GM19023 (cell line): ENCODE measurements around the gene NRP1.
"Not testable (repeated sequence)": the region's sequence is repeated elsewhere in the genome, so short reads cannot be mapped to it uniquely, and the experiment has no call there.

Experiments used
- ATAC-seq: cut with Tn5 transposase; IDR thresholded peaks from one replicate; pipeline ENCODE4 v1.9.1; 2021; ENCODE audit warnings: mild to moderate bottlenecking, moderate library complexity; ENCODE audit not compliant: unreplicated experiment

Gene NRP1

DNA sequence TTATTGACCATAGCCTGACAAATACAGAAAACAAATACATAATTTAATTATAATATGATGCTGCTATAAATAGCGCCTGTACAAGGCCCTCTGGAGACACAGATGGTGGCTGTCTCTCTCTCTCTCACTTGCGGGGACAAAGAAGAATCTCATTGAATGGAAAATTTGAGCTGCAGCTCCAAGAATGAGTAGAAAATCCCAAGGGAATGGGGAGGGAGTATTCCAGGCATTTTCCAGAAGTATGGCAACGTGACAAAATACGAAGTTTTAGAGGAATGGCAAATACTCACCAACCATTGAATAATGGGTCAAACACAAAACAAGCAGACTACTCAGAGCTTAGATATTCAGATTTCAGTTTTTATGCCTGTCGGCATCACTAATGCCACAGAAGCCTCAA is 179.9 kb downstream of the NRP1 start:
- no peak for ATAC-seq

DNA sequence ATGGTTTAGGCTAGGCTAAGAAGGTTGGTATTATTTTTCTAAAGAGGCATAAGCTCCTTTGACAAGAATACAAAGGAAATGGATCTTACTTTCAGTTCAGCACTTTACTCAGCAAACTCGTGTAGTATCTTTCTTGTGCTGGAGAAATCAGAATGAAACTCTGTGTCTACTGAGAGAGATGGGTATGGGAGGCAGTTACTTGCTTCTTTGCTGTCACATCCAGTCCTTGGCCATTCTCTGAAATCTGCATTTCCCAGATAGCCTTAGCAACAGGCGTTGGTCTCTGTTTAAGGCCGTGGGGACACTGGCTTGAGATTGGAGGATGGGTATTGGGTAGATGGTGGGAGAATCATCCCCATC is 180.5 kb downstream of the NRP1 start:
- no peak for ATAC-seq

DNA sequence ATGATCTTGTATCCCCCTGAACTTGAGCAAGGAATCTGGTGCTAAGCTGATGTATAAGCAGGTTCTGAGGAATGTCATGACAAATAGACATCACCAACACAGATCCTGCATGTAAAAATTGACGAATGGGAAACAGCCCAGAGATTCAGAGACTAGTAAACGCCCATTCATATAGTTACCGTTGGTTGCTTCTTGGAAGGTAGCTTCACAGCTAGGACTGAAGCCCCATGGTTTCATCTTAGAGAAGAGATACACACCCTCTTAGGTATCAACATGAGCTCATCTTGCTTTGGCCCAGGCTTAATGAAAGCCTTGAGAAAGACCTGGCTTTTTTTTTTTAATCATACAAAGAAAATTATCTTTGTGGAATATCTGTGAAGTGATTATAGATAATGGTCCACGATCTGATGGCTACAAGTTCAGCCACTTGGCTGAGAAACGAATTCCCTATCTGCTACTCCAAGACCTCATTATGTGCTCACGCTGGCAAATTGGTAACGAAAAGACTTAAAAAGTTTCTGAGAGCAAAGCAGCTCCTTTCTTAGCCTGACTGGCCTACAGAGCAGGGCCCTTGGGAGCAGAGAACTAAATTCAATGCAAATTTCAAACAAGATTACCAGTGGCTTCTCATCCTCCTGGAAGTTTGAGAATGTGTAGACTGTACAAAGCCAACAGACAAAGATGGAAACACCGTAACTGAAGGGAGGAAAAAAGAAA is 181.1 kb downstream of the NRP1 start:
- ATAC-seq = no peak

DNA sequence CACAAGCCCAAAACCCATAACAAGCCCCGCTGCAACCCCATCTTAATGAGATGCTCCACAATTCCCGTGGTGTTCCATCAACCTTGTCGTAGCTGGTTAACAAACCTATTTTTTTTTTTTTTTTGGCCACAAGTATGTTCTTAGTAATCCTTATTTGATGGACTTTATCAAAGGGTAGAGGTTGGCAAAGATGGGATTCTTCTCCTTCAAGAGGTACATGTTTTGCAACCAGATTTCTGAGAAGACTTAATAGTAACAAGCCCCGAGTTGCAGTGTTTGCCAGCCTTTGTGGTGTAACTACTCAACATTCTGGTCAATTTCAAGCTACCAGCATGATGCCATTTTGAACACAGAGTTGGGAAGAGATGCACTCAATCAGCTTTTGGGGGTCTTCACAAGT is 181.7 kb downstream of the NRP1 start:
- no peak for ATAC-seq

DNA sequence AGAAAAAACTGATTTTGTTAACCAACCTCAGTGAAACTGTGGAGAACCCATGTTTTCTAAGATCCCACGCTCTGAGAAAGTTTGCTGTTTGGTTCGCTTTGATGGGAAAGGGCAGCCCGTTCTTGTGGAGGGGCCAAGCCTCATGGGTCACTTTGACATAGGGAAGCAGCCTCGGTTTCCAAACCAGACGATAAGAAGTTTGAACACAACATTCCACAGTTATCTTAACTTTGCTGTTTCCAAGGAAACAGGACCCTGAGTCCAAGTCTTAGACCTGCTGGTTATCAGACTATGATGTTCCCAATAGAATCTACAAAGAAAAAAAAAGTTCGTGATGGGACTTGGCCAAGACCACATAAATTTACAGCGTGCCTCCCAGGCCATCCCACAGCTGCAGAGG is 182.3 kb downstream of the NRP1 start:
- no peak for ATAC-seq

DNA sequence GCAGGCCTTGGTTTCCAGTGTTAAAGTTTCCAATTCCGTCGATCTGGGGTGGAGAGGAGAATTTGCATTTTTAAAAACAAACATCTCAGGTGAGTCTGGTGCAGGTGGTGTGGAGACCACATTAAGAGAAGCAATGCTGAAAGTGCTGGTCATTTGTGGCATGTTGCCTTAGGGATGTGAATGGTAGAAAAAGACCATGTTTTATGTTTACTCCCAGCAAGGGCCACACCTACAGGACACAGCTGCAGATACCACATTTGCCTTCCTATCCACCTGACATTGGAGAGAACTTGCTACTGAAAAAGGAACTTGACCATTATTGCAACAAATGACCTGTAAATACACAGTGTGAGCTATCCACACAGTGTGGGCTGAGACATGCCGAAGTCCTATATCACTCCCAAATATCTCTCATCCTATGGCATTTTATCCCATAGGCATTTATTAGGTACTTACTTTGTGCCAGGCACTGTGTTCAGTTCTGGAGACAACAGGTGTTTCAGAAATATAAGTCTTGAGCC is 183.1 kb downstream of the NRP1 start:
- no peak for ATAC-seq

DNA sequence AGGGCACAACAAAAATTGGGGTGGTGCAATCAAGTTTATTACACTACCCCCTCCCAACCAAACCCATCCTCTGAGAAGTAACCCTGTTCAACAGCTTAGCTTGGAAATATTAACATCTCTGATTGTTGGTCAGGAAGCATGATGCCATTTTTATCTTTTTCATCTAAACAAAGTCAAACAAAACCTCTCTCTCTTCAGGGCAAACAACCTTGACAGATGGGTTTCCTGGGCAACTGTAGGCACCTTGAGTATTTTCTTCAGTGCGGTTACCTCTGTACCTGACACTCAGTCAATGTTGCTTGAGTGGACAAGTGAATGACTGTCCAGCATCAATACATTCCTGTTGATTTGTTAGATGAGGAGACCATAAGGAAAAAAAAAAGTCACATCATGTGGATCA is 183.6 kb downstream of the NRP1 start:
- no peak for ATAC-seq

DNA sequence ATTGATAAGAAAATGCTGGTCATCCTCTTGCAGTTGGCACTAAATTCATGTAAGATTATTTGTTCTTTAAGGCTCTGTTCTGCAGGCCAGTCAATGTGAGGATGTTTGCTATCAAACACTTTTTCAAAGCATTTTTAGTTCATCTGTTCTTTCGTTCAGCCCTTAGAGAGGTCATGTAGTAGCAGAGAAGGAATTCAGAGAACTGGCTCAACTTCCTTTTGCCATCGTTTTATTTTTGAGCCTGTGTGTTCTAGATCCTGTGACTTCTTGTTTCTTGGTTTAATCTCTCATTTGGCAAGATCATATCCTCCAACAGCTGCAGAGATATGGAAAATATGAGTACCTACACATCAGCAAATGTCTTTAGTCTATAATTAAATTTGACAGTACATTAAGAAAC is 184.3 kb downstream of the NRP1 start:
- ATAC-seq = no peak

DNA sequence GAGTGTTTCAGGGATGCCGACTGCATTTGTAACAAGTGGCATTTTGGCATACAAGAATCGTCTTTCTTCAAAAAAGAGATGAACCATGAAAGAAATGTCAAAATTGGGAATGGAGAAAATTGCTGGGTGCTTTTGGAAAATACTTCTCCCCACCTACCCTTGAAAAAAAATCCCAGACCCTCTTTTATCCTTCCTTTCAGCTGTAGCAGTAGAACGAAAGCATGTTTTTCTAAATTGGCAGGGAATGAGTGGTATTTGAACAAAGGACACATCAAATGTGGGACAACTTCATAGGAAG is 187.5 kb downstream of the NRP1 start:
- ATAC-seq = no peak

DNA sequence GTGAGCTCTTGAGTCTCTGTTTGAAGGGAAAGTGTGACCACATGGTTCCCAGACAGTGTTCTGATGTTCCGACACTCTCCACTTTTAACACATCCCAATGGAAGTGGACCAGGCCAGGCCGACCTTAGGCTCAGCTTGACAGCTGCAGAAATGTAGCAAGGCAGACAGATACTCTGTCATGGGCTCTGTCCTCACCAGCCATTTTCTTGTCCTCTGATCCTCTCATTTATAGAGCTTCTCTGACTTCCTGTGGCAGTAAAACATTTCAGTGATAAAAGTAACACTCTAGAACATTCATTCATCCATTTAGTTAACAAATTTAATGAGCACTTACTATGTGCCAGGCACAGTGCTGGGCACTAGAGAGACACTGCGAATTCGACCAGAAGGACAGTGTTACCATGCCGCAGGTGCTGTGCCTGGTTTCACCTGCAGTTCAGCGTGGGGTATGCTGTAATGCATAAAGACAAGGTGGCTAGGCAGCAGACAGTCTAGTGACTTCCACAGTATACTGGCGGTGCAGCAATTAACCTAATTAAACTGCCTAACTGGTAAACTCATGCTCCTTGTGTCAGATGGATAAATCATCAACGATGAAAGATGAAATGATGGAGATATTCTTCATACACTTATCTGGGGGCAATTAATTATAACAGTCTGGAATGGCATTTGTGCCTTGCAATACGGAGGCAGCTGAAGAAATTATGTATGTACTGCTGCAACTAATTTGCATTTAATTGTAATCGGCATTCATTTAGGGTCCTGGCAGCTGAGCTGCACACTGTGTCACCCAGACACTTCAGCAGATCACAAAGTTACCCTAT is 188.1 kb downstream of the NRP1 start:
- ATAC-seq = no peak

DNA sequence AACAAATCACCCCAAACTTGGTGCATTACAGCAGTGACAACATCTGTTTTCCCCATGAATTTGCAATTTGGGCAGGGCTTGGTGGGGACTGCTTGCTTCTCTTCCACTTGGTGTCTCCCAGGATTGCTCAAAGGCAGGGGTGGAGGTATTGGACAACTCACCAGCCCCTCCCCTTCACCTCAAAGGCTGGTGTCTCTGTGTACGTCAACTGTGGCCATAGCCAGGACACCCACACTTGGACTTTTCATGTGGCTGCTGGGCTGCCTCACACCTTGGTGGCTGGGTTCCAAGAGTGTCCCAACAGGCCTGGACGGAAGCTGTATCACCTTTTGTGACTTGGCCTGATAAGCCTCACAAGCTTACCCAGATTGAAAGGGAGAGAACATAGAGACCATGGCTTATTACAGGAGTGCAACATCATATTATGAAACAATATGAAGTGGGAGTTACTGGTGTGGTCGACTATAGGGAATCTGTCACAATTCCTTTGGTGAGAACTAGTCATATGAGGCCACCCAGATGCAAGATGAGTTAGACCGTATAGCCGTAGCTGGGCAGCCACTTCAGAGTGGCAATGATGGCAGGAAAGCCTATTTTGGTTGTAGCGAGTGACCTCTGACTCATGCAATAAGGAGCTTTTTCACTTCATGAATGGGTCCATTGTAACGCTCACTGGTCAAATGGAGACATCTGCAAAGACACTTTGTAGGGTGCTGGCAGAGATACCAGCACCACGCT is 188.8 kb downstream of the NRP1 start:
- no peak for ATAC-seq

DNA sequence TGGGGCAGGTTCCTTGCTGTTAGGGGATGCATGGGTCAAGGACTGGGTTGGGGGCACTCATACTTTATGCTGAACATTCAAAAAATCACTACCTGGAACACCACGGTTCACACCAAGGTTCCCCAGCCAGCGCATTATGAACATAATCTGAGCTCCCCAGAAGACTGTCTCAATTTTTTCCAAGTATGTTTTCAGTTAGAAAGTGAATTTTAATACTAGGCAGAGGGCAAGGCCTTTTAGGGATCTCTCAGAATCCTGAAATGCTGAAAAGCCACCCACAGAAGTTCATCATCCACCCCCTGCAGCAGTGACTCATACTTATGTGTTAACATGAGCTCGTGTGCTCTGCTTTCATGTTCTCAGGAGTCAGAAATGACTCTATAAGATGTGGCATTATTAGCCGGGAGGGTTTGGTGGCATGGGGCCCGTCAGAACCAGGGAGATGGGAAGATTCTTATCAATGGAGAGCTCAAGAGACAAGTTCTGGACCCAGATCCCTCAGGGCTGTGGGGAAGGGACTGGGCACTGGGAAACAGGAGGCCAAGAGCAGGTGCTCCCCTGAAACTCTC is 191.2 kb downstream of the NRP1 start:
- no peak for ATAC-seq

DNA sequence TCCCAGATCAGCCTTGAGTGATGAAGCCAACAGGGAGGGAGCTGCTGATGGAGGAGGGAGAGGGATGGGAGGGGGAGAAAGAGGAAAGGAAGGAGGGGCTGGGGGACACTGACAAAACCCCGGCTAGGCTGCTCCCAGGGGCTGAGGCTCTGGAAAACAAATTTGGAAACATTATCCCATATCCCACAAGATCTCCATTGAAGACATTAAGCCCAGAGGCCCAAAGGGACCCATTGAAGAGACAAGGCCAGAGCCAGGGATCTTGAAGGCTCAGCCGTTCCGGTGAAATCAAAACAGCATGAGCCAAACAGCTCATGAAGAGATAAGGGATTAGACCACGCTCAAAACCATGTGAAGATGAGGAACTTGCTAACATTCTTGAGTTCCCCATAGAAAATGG is 192.2 kb downstream of the NRP1 start:
- no peak for ATAC-seq

DNA sequence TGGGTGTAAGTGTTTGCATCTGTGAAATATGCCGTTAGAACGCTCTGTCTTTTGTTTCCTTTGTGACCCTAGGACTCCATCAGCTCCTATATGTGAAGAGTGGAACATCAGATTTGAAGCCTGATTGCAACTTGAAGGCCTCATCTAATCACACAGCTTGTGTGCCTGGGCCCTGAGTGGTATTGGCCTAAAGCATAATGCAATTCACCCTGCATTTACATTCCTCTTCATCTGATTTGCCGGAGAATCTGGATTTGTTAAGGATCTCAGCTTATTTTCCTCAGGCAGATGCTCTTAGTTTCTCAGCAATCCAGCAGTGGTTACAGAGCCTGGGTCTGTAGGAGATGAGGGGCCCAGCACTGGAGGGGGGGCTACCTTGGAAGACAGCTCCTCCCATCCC is 193.2 kb downstream of the NRP1 start:
- ATAC-seq = no peak

DNA sequence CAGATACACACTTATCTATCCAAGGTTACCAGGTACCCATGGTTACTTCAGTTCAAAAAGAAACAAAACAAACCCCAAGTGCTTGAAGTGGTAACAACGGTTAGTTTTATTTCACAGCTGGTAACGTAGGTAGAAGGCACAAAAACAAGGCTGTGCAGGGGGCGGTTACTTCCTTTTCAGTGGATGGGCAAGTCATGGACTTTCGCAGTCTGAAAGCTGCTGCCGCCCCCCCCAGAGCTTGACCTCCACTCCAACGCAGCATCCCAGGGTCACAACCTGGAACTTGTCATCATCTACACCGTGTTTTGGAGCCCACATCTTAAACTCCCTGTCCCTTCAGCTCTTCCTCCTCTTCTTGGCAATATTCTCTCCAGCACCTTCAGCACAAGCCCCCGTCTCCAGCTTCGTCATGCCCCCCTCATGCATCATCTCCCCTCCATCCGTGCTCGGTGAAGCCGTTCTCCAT is 195.3 kb downstream of the NRP1 start:
- ATAC-seq = no peak

DNA sequence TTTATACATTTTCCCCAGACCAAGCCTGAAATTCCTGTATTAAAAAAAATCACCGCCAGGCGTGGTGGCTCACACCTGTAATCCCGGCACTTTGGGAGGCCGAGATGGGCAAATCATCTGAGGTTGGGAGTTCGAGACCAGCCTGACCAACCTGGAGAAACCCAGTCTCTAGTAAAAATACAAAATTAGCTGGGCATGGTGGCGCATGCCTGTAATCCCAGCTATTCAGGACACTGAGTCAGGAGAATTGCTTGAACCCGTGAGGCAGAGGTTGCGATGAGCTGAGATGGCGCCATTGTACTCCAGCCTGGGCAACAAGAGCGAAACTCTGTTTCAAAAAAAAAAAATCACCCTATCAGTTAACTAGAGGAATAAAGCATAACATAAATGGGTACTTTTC is 195.8 kb downstream of the NRP1 start:
- not testable (repeated sequence) for ATAC-seq

DNA sequence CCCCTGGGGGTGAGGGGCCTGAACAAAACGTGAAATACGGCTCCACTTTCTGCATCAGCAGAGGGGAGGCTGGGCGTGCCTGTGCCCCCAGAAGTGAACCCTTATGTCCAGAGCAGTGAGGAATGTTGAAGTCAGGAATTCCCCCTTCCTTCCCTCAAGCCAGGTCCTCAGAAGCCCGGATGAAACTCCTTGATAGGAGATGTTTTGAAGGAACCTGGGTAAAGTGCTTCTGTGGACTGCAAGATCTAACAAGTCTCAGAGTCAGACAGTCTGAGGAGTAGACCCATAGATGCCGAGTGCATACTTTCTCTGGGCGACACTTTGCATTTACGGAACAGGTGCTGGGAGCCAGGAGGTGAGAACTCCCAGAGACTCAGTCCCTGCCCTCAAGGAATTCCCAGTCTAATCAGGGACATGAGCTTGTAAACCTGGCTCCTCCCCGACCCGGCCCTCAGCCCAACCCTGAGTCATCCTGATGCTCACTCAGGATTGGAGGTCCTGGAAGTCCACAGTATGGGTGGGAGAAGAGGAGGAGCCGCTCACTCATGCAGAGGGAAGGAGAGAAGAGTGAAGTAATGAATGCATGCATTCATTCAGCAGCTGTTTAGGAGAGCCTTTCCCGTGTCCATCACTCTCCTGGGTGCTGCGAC is 197.0 kb downstream of the NRP1 start:
- ATAC-seq = no peak

DNA sequence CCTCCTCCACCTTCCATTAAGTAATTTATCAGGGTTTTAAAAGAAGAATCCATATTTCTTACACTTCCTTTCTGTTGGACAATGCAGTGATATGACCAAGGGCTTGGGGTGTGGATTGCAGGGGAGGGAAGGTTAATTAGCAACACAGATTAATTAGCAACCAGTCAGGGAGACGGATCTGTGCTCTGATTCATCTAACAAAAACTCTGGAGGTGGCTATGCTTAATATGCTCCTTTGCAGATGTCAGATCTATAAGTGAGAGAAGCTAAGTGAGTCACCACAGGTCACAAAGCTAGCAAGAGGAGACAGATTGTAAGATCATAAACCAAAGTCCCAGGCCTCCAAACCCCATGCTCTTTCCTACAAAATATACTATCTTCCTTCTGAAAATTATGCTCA is 197.7 kb downstream of the NRP1 start:
- ATAC-seq = no peak

DNA sequence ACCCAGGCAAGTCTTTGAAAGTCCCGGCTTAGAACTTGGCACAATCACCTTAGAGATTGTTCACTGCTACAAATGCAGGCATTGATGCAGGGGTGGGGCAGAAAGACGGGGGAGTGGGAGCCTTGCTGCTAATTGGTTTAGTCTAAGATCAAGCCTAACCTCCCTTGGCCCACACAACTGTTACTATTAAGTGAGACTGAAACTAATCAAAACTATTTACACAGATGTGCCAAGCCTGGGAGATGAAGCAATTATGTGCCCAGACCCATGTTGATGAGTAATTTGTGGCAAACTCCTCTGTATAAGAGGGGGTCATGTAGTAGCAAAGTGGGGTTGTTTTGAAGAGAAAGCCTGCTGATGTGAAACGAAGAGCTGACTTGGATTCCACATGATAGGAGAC is 198.2 kb downstream of the NRP1 start:
- ATAC-seq = no peak

DNA sequence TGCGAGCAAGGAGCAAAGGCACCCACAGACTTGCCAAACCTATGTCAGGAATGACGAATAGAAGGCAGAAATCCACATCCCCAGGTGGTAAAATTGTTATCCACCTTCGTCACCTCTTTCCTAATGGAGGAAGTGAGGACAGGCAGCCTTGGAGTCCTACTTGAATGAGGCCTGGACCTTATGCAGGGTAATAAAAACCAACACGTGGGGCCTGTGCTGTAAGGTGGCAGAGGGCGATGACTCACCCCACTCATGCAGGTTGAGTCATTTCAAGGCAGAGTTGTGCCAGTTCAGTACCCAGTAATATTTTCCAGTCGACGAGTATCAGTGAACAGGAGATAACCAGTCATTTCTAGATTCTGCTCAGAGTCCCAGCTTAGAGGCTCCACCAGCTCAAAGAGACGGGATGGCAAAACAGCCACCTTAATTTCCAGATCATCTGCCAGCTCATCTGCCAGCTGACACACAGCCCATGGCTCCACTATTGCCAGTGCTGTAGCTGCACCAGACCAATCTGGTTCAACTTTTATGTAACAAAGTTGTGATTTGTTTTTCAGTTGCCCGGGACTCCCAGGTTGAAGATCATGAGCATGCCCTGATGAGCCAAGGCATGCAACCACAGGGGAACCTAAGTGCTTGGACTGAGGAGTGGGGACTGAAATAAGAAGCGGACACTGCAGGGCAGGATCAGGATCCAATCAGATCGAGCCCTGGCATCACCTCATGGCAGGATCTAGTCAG is 200.3 kb downstream of the NRP1 start:
- ATAC-seq = no peak
